SK-N-SH (cell line): ENCODE measurements around the gene CALN1.

ENCODE experiments used
- EP300 ChIP-seq, 2 experiments: IDR thresholded peaks; 2 replicates each; pipeline versions ENCODE4 v1.4.0 to v1.6.1; 2012; ENCODE audit warnings: borderline replicate concordance in 1 of 2, low read depth in 1 of 2, low read length in 1 of 2
- EZH2phosphoT487 ChIP-seq: fragments of 200-600 bp; sonication (generic); IDR thresholded peaks from 2 replicates; pipeline ENCODE4 v1.6.1; 2017; ENCODE audit warnings: low read depth, mixed run types, mild to moderate bottlenecking, antibody characterized with exemption, moderate library complexity, borderline replicate concordance
- GABPA ChIP-seq: IDR thresholded peaks from 2 replicates; pipeline ENCODE4 v1.4.0; 2012; ENCODE audit warnings: low read depth, mild to moderate bottlenecking
- MXI1 ChIP-seq: IDR thresholded peaks from 2 replicates; pipeline ENCODE4 v1.6.1; 2012; ENCODE audit warnings: mild to moderate bottlenecking, low read depth, low read length, improper control_type of control experiment
- NFIC ChIP-seq: IDR thresholded peaks from 2 replicates; pipeline ENCODE4 v1.4.0; 2012; ENCODE audit warnings: borderline replicate concordance
- POLR2AphosphoS5 ChIP-seq: IDR thresholded peaks from 2 replicates; pipeline ENCODE4 v1.6.1; 2012; ENCODE audit warnings: low read depth, low read length
- TAF1 ChIP-seq: IDR thresholded peaks from 2 replicates; pipeline ENCODE4 v1.6.1; 2012; ENCODE audit warnings: low read depth, mild to moderate bottlenecking, low read length, moderate library complexity, borderline replicate concordance
- YY1 ChIP-seq: IDR thresholded peaks from 2 replicates; pipeline ENCODE4 v1.4.0; 2012; ENCODE audit warnings: low read depth, mild to moderate bottlenecking
- TF ChIP-seq, protein P1 (sequence below): fragments of 200-600 bp; sonication (generic); IDR thresholded peaks from 2 replicates; pipeline ENCODE4 v1.6.1; 2017; ENCODE audit warnings: antibody characterized with exemption, mild to moderate bottlenecking, moderate library complexity
- TF ChIP-seq, protein P2 (sequence below): fragments of 150-350 bp; IDR thresholded peaks from 2 replicates; pipeline ENCODE4 v1.6.1; 2016; ENCODE audit warnings: mild to moderate bottlenecking, low read depth, low read length
- TF ChIP-seq, protein P3 (sequence below): IDR thresholded peaks from 2 replicates; pipeline ENCODE4 v1.4.0; 2012; ENCODE audit warnings: low read depth
- TF ChIP-seq, protein P4 (sequence below): IDR thresholded peaks from 2 replicates; pipeline ENCODE4 v1.6.1; 2012; ENCODE audit warnings: mild to moderate bottlenecking, low read depth, low read length, moderate library complexity

DNA sequence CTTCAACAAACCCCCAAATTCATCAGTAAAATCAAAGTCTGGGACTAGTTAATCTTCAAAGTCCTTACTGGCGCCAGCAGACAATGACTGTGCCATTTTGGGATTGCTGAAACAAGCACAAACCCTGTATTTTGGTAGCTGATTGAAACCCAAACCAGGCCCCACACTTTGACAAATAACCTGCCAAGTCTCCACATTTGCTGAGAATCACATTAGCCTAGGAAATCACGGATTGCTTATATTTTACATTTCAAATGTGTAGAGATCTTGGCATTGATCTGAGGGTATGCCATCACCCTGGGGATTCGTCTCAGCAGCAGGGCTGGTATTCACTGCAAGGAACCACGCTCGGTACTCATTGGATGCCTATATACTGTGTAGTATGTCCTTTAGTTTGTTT, 501.1 kb downstream of the CALN1 start:
- TF ChIP-seq, protein P1, sequence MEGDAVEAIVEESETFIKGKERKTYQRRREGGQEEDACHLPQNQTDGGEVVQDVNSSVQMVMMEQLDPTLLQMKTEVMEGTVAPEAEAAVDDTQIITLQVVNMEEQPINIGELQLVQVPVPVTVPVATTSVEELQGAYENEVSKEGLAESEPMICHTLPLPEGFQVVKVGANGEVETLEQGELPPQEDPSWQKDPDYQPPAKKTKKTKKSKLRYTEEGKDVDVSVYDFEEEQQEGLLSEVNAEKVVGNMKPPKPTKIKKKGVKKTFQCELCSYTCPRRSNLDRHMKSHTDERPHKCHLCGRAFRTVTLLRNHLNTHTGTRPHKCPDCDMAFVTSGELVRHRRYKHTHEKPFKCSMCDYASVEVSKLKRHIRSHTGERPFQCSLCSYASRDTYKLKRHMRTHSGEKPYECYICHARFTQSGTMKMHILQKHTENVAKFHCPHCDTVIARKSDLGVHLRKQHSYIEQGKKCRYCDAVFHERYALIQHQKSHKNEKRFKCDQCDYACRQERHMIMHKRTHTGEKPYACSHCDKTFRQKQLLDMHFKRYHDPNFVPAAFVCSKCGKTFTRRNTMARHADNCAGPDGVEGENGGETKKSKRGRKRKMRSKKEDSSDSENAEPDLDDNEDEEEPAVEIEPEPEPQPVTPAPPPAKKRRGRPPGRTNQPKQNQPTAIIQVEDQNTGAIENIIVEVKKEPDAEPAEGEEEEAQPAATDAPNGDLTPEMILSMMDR: no peak
- TF ChIP-seq EP300 (IDR thresholded peaks at IDR 0.05; ENCODE audit: borderline replicate concordance in 1 of 2, low read depth in 1 of 2, low read length in 1 of 2): no peak
- no peak for TF ChIP-seq POLR2AphosphoS5
- TF ChIP-seq, protein P2, sequence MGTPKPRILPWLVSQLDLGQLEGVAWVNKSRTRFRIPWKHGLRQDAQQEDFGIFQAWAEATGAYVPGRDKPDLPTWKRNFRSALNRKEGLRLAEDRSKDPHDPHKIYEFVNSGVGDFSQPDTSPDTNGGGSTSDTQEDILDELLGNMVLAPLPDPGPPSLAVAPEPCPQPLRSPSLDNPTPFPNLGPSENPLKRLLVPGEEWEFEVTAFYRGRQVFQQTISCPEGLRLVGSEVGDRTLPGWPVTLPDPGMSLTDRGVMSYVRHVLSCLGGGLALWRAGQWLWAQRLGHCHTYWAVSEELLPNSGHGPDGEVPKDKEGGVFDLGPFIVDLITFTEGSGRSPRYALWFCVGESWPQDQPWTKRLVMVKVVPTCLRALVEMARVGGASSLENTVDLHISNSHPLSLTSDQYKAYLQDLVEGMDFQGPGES: no peak
- TF ChIP-seq NFIC: no peak
- TF ChIP-seq, protein P3, sequence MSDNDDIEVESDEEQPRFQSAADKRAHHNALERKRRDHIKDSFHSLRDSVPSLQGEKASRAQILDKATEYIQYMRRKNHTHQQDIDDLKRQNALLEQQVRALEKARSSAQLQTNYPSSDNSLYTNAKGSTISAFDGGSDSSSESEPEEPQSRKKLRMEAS: no peak
- no peak for TF ChIP-seq GABPA
- TF ChIP-seq, protein P4, sequence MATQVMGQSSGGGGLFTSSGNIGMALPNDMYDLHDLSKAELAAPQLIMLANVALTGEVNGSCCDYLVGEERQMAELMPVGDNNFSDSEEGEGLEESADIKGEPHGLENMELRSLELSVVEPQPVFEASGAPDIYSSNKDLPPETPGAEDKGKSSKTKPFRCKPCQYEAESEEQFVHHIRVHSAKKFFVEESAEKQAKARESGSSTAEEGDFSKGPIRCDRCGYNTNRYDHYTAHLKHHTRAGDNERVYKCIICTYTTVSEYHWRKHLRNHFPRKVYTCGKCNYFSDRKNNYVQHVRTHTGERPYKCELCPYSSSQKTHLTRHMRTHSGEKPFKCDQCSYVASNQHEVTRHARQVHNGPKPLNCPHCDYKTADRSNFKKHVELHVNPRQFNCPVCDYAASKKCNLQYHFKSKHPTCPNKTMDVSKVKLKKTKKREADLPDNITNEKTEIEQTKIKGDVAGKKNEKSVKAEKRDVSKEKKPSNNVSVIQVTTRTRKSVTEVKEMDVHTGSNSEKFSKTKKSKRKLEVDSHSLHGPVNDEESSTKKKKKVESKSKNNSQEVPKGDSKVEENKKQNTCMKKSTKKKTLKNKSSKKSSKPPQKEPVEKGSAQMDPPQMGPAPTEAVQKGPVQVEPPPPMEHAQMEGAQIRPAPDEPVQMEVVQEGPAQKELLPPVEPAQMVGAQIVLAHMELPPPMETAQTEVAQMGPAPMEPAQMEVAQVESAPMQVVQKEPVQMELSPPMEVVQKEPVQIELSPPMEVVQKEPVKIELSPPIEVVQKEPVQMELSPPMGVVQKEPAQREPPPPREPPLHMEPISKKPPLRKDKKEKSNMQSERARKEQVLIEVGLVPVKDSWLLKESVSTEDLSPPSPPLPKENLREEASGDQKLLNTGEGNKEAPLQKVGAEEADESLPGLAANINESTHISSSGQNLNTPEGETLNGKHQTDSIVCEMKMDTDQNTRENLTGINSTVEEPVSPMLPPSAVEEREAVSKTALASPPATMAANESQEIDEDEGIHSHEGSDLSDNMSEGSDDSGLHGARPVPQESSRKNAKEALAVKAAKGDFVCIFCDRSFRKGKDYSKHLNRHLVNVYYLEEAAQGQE: no peak
- no peak for TF ChIP-seq TAF1
- TF ChIP-seq YY1: no peak
- no peak for TF ChIP-seq MXI1
- no peak for TF ChIP-seq EZH2phosphoT487
